ENCODE data around the gene METRN.
A peak's percentile ranks its signal among the peaks of the same experiment; 100 is the strongest.

Gene METRN

GRCh38 chr16:720990-721764, 6.3 kb downstream of the METRN start, which contains the start of gene ANTKMT:
TSS of gene ANTKMT (plus strand) at chr16:721146. CDS start at chr16:721275, 129 bp downstream.
- peaks cover 19% of the 10 kb centered on the region for H3K4me1 ChIP-seq (ENCODE audit: low read length)

GRCh38 chr16:721765-722540, 7.0 kb downstream of the METRN start:
- Histone ChIP-seq H3K36me3 (replicated peaks; ENCODE audit: low read depth, low read length) (peaks cover 3% of the 10 kb centered on the region), H3K79me2 (ENCODE audit: low read length) (peaks cover 5% of the 10 kb centered on the region; the same call in 1 of the 2 replicates), H3K4me1 (ENCODE audit: low read length) (peaks cover 23% of the 10 kb centered on the region), H3K27ac (ENCODE audit: low read length) (peak overlapping the region; percentile 76; the same call in 1 of the 2 replicates), H3K4me2 (ENCODE audit: low read length) (peak overlapping the region; percentile 98), H3K9ac (ENCODE audit: low read length) (no peak overlapping the region), H3K27me3 (ENCODE audit: low read depth, low read length) (no peaks in the 10 kb centered on the region), H3K9me3 (ENCODE audit: insufficient read depth, low read length) (no peaks in the 10 kb centered on the region), H2AFZ (ENCODE audit: low read depth, low read length) (no peak overlapping the region), H4K20me1 (ENCODE audit: insufficient read depth, low read length) (peaks cover 4% of the 10 kb centered on the region; the same call in 1 of the 2 replicates), H3K4me3 (ENCODE audit: low read length) (peak overlapping the region; percentile 92)
- no peak for TF ChIP-seq EZH2phosphoT487 (IDR thresholded peaks at IDR 0.05; ENCODE audit: low read depth)
- no peak for TF ChIP-seq CTCF (IDR thresholded peaks at IDR 0.05; ENCODE audit: low read depth, low read length)

More at GRCh38 chr16:720990-721764, 6.3 kb downstream of the METRN start, which contains the start of gene ANTKMT:
- TF ChIP-seq EZH2phosphoT487 (IDR thresholded peaks at IDR 0.05; ENCODE audit: low read depth) (no peak), CTCF (IDR thresholded peaks at IDR 0.05; ENCODE audit: low read depth, low read length) (no peak)
- Histone ChIP-seq H4K20me1 (ENCODE audit: insufficient read depth, low read length) (peaks cover 4% of the 10 kb centered on the region; the same call in 1 of the 2 replicates), H3K79me2 (ENCODE audit: low read length) (peaks cover 5% of the 10 kb centered on the region; the same call in 1 of the 2 replicates), H3K4me3 (ENCODE audit: low read length) (peak within 1 kb of the TSS; percentile 92), H3K4me2 (ENCODE audit: low read length) (peak within 1 kb of the TSS; percentile 98), H2AFZ (ENCODE audit: low read depth, low read length) (0 out of 2 replicates have a peak within 1 kb of the TSS, but pooled peaks have one; percentile 29), H3K27me3 (ENCODE audit: low read depth, low read length) (no peaks in the 10 kb centered on the region; the same call in 1 of the 2 replicates), H3K9ac (ENCODE audit: low read length) (peak within 1 kb of the TSS; percentile 95), H3K36me3 (replicated peaks; ENCODE audit: low read depth, low read length) (peaks cover 3% of the 10 kb centered on the region), H3K27ac (ENCODE audit: low read length) (peak within 1 kb of the TSS; percentile 76), H3K9me3 (ENCODE audit: insufficient read depth, low read length) (no peaks in the 10 kb centered on the region)

GRCh38 chr16:722835-723633, 8.1 kb downstream of the METRN start:
- H3K9ac ChIP-seq (ENCODE audit: low read length): no peak overlapping the region
- no peaks in the 10 kb centered on the region for H3K27me3 ChIP-seq (ENCODE audit: low read depth, low read length)
- peaks cover 5% of the 10 kb centered on the region; the same call in 1 of the 2 replicates for H3K79me2 ChIP-seq (ENCODE audit: low read length)
- H2AFZ ChIP-seq (ENCODE audit: low read depth, low read length): no peak overlapping the region
- peaks cover 3% of the 10 kb centered on the region for H3K36me3 ChIP-seq (replicated peaks; ENCODE audit: low read depth, low read length)
- H3K9me3 ChIP-seq (ENCODE audit: insufficient read depth, low read length): no peaks in the 10 kb centered on the region
- peaks cover 4% of the 10 kb centered on the region; the same call in 1 of the 2 replicates for H4K20me1 ChIP-seq (ENCODE audit: insufficient read depth, low read length)
- TF ChIP-seq EZH2phosphoT487 (IDR thresholded peaks at IDR 0.05; ENCODE audit: low read depth) (no peak), CTCF (IDR thresholded peaks at IDR 0.05; ENCODE audit: low read depth, low read length) (no peak)
- peaks cover 23% of the 10 kb centered on the region for H3K4me1 ChIP-seq (ENCODE audit: low read length)
- no peak overlapping the region for H3K4me3 ChIP-seq (ENCODE audit: low read length)
- H3K27ac ChIP-seq (ENCODE audit: low read length): no peak overlapping the region
- no peak overlapping the region for H3K4me2 ChIP-seq (ENCODE audit: low read length)
